Islet precursor cell (in vitro differentiated cells): Measurements from ENCODE around the gene CDC42BPA.
"Not testable (repeated sequence)": the region's sequence is repeated elsewhere in the genome, so short reads cannot be mapped to it uniquely, and the experiment has no call there.

Source experiments
- DNase-seq: peaks from one replicate; pipeline ENCODE4 v3.0.0-alpha.2; 2018

The CDC42BPA gene

DNA sequence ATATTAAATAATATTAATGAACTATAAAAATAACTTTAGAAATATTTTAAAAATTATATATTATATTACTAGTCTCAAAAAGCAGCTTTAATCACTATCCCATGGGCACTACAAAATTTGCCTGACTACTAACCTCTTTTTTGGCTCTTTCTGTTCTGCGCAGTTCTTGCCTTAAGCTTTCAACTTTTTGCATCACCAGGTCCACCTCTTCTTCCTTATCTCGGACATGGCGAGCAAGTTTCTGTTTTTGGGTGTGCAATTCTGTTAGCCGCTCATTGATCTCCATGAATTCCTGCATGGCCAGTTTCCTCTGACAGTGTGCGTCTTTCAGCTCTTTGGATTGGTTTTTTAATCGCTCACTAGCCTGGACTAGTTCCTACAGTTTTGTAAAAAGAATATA lies 205.8 kb downstream of the CDC42BPA start:
- no peak for DNase-seq

DNA sequence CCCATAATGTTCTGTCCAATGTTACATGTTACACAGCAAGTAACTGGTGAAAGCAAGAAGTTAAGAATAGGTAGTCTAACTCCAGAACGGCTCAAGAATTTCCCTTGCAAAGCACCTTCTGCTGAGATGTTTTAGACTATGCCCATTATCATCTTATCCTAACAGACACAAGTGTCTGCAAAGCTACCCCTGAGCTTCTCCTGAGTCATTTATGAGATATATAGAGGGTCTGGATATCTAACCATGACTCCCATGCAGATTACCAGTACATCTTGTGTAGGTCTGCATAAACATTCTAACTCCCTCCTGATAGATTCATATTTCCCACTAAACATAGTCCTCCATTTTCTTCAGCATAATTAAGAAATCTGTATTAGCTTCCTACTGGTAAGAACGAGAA lies 206.5 kb downstream of the CDC42BPA start:
- DNase-seq: no peak

DNA sequence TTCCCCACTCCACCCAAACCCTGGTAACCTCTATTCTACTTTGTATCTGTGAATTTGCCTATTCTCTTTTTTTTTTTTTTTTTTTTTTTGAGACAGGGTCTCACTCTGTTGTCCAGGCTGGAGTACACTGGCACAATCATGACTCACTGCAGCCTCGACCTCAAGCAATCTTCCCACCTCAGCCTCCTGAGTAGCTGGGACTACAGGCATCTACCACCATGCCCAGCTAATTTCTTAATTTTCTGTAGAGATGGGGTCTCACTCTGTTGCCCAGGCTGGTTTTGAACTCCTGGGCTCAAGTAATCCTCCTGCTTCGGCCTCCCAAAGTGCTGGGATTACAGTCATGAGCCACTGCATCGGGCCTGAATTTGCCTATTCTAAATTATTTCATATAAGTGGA lies 213.0 kb downstream of the CDC42BPA start:
- DNase-seq: not testable (repeated sequence)

DNA sequence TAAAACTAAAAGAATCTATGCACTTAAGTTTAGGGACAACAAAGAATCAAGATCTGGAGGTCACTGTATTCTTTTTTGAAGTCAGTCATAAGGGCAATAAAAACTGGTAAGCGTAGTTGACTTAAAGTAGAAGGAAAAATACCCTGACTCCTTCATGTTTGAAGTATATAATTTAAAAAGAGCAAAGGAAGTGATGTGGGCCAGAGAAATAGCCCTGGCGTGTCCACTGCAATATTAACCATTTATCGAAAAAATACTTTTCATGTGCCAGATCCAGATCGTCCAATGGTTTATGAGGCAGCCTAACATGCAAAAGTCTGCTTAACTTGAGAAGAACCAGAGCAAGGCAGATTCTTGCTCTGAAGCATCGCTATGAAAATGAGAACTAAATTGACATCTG lies 216.2 kb downstream of the CDC42BPA start:
- no peak for DNase-seq

DNA sequence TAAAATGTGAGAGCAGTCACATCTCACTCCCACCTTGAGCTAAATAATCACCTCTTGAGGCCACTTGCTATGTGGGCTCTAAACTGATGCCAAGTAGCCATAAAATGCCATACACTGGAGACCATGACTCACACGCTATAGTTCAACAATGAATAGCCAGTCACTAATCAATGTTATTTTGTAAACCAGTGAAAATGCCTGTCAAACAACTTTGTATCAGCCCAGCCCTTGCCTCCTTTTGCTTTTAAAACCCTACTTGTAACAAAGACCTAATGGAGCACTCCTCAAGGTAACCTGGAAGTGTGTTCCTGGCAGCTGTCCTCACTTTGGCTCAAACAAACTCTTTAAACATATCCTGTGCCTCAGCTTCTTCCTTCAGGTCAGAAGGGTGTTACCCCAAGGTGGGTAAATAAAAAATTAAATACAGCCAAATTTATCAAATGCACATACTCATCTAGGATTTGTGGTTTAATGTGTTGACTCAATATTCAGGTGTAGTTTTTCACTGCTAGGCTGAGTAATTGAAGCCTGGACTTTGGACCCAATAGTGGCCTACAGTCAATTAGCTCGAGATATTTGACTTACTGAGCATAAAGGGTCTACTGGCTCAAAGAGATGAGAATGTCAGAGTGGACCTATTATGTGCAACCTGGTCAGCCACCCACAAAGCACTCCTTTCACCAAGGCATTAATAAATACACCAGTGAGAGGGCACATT lies 223.9 kb downstream of the CDC42BPA start:
- no peak for DNase-seq

DNA sequence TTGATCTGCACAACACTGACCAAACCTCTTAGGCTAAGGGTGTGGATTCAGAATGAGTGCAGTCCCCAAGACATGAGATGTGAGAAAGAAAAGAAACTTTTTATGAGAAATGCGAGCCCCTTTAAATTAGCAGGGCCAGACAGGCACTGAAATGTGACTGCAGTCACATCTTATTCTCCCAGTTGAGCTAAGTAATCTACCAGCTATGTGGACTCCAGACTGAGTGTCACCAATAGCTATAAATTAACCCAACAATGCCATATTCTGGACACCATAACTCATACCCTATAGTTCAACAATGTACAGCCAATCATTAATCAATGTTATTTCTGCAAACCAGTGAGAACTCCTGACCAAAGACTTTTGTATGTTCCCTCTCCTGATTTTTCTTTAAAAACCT lies 225.0 kb downstream of the CDC42BPA start:
- no peak for DNase-seq

DNA sequence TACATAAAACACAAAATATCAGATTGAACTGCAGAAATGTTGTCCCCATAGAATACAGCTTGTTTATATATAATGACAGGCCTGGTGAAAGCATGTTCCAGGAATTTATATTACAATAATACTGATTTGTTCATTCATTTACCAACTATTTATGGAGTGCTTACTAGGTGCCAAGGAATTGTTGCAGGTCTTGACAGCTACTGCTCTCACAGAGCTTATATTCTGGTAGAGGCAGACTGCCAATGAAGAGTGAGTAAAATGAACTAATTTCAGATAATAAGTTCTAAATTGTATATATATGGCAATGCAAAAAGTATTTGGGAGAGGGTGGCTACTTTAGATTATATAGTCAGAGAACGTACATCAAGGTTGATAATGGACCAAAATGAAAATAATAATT lies 226.2 kb downstream of the CDC42BPA start:
- no peak for DNase-seq

DNA sequence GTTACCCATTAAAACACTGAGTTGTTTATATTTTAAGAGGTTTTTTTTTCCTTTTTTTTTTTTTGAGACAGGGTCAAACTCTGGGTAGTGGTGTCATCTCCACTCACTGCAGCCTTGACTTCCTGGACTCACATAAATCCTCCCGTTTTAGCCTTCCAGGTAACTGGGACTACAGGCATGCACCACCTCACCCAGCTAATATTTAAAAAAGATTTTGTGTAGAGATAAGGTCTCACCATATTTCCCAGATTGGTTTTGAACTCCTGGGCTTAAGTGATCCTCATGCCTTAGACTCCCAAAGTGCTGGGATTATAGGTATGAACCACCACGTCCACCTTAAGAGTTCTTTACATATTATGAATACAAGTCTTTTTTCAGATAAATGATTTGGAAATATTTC lies 231.7 kb downstream of the CDC42BPA start:
- DNase-seq: no peak

DNA sequence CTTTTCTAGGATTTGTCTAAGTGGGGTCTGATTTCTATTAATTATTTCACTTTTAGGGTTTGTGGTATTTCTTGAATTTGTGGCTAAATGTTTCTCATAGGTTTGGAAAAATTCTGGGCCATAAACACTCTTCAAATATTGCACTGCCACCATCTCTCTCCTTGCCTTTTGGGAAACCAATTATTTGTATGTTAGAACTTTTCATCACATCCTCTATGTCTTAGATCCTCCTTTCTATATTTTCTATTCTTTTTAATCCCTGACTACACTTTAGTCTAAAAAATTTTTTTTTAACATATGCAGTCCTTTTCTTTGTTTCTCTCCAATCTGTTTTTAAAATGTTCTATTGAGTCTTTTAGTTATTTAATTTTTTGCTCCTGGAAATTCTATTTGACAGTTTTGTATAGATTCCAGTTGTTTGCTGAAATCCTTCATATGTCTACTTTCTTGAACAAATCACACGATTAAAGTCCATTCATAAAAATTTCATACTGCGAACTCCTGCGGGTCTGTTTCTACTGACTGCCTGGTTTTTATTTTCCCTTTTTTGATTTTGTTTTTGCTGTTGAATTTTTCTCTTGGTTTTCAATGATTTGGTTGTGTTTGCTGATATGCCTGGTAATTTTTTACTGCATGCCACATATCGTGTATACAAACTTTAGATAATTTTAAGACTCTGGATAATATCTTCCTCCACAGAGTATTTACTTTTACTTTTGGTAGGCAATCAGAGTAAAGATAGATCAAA lies 235.1 kb downstream of the CDC42BPA start:
- no peak for DNase-seq

DNA sequence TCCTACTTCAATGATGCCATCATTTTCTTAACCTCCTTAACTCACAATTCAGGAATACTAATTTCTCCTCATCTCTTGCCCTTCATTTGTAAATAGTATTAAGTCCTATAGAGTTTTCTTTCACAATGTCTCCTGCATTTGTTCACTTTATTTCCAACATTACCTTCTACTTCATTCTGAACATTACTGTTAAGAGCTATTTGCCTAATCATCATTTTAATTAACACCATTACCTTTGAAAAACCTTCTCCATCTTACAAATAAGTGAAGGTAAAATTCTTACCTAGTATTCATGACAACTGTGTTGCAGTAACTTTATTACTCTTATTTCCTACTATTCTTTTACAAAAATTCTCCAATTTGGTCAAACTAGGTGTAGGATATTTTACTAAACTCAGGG lies 240.5 kb downstream of the CDC42BPA start:
- no peak for DNase-seq

DNA sequence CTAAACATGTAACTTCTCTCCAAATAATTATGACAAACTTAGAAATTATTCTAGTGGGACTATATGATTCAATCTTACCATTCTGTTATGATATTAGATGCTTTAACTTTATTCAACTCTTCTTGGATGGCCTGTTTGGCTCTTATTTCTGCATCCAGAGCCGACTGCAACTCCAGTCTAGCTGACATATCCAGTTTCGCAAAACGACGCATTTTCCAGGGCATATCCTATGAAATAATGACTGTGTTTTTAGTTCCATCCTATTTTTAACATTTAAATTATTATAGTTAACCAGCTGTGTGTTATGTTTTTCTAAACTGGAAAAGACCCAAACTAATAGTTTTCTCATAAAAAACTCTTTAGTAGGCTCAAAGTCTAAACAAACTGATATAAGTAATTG lies 244.5 kb downstream of the CDC42BPA start:
- DNase-seq: no peak

DNA sequence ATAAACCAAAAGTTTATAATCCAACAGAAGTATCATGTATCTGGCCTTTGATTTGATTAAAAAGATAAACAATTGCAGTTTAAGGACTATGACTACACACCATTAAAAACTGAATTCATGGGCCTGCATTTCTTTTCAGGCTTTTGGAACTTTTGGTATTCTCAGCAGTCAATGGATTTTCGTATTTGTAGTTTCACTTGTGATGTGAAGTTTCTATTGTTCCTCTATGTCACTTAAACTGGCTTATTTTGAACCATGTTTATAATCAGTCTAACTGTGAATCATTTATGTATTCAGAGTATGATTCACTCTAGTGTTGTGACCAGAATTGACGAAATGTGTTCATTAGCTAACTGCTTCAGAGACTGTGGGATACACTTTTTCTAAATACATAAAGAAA lies 245.3 kb downstream of the CDC42BPA start:
- no peak for DNase-seq

DNA sequence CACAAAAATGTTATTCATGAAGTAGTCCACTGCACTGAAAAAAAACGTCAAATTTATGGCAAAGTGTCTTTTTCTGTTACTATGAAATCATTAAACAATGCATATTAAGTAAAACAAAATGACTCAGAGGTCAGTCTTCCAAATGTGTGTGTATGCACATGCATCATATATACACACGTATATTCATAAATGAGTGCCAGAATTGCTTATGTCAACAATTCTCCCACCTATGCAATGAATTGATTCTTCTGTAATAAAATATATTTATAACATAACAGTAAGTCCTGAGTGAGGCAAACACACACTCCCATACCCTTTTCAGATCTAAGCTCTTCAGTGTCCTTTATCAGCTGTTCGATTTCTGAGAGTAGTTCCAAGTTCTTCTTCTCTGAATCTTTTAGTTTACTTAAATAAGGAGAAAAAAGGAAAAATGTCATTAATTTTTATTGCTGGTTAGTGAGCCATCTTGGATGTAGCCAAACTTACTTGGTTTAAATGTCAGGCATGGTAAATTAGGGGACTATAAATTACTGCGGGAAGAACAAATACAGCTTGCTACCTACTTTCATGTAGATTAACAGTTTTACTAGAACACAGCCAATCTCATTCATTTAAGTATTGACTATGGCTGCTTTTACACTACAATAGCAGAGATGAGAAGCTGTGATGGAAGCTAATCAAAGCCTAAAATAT lies 246.3 kb downstream of the CDC42BPA start:
- no peak for DNase-seq

DNA sequence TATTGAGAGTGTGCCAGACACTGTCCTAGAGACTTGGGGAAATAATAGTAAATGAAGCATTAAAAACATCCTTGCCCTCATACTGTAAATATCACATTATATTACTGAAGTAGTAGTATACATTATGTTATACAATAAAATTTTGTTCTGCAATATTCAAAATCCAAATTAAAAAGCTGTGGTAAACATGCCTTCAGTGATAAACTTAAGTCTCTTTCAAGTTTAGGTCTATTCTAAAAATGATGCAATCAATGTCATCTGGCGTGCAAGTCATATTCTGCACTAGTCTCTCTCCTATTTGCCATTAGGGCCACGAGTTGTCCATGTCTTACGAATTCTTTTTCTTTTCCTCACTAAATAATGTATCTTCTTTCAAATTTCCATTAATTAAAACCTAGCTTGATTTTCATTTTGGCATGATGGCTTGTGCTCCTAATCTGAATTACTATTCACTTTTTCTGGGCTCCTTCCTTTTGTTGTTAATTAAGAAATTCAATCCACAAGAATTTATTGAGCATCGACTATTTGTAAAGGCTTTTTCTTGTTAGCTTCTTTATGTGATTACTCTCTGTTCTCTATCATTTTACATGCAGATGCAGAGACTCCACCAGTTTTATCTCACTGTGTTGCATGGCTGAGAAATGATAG lies 247.5 kb downstream of the CDC42BPA start:
- DNase-seq: no peak

DNA sequence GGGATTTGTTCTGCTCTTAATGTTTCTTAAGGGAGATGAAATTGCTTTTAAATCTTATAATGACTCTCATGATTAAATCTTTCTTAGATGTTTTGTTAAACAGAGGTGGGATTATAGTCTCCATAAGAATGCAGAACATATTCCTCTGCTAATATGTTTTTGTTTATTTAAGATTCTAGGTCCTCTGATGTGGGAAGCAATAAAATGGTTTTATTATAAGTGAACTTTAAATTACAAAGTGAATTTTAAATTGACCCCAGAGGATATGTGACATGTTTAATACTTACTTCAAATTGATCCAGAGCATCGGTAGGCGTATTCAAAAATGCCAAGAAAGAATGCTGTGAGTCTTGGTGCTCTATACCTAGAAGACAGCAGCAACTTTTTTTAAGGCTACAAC lies 248.8 kb downstream of the CDC42BPA start:
- DNase-seq: no peak

DNA sequence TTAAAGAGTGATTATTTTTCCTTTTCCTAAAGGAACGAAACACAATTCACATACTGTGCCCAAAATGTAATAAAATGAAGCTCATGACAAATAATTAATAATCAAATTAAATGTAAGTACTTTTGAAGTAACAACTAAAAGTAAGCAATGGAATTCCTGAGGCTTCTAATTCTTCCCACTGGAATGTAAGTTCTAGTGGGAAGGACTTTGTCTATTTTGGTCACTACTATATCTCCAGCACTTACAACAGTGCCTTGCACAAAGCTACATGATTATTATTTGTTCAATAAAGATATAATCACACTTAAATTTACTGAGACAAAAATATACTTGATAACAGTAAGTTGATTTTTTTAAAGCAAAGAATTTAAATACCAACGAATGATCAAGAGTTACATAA lies 249.4 kb downstream of the CDC42BPA start:
- no peak for DNase-seq

DNA sequence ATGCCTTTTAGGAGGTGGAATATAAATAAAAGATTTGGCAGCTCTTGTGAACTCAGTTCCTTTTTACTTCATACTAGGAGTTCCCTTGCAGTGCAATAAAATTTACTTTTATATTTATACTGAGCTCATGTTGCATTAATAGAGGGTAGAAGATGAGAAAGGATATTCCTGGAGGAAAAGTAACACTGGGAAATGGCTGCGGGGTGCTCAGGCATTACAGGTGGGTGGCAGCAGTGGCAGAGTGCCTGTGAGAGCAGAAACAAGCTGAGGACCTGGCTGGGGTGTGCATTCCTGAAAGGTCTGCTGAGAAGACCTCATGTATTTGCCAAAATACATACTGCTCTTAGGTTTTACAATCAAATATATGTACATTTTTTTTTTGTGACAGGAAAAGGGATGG lies 251.3 kb downstream of the CDC42BPA start:
- DNase-seq: peak; percentile 49

DNA sequence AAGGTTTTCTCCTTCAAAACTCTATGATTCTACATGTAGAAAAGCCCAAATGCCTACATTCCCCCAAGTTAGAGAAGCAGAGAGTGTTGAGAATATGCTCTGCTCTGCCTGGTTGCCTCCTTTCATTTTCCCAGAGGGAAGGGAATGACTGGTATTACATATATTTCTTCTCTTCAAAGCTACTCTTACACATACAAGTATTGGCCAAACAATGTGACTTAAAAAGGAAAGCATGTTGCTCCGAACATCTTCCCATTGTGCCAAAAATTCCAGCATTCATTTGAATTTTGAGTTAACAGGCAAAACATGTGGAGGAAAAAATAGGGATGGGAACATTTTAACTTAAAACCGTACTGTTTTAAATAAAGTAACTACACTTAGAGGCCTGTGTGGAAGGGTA lies 253.0 kb downstream of the CDC42BPA start:
- DNase-seq: no peak

DNA sequence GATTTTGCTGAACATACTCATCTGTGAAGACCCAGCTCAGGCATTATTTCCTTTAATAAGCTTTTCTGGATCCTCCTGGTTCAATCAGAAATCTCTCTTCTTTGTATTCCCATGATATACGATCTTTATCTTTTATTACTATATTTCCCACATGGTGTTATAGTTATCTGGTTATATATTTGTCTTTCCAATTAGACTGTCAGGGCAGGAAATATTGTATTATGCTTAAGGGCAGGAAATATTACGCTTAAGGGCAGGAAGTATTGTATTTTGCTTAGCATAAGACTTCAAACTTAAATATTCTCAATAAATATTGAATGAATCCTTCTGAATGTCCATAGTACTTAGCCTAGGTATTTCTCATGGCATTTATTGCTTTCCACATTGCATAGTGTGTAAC lies 256.0 kb downstream of the CDC42BPA start:
- no peak for DNase-seq

DNA sequence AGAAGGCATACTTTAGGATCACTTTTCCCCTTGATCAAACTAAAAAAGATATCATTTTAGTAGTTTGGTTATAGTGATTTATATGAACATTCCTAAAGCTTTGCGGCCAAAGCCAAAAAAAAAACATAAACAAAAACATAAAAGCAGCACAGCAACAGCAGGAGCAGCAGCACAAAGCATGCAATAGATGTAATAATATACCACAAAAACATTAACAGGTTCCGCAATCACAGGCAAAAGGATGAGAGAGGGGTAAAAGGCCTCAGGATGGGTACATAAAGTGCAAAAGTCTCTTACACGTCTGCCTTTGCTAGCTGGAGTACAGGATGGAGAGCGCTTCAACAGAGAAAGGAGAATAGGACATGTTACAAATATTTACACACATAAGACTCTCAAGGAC lies 259.2 kb downstream of the CDC42BPA start:
- DNase-seq: no peak

DNA sequence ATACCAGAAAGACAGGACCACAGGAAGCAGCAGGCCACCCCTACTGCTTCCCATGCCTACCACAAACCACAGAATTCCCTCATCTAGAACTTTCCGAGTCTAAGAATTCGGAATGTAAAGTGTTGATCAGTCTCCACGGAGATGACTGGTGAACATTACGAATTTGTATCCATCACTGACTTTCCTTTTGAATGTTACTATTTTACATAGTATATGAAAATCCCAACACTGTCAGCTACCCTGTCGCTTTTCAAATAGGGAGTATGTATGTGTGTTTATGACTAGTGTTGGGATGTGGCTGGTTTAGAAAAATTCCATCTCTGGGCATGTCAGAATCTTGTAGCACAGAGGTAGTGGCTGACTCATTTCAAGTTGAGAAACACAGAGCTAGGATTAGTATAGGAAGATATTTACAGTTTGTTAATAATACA lies 260.0 kb downstream of the CDC42BPA start:
- no peak for DNase-seq

DNA sequence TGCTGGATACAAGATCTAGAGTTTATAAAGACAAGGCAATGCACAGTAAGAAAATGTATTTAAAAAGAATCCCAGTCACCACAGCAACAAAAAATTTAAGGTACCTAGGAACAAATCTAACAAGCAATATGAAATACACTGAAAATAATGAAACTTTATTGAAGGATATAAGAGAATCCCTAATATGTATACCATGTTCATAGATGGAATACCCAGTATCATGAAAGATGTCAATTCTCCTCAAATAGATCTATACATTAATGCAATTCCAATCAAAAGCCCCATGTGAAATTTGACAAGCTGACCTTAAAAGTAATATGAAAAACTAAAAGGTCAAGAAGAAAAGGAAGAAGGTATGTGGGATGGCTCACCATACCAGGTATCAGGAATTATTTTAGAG lies 269.0 kb downstream of the CDC42BPA start:
- DNase-seq: no peak

DNA sequence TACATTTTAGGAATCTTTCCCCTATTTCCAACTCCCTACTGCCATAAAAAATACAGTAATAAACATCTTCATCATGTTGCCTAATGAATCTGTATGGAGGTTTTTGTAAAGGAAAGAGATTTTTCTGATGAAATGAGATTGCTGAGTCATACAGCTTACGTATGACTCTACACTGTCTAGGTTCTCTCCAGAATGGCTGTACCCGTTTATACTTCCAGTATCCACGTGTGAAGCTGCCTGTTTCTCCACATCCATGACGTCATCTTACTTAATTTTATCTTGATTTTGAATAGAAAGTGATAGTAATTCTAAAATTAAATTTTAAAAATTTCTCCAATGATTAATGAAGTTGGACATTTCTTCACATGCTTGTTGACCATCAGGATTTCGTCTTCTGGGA lies 274.5 kb downstream of the CDC42BPA start:
- no peak for DNase-seq

DNA sequence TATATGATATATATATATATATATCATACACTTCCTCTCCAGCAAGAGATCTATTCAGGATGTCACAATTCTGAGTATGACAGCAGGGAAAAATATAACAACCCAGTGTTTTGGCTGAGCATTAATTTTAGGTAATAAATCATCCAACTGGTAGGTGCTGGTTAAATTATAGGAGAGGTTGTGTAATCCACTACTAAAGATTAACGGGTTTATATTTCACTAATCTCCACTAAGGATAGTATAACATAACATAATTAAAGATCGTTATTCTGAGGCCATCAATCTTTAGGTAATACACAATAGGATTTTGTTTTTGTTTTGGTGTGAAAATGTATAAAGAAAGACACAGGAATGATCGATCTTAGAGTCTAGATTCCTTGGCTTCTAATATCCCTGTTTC lies 276.0 kb downstream of the CDC42BPA start:
- DNase-seq: no peak
